Skeletal muscle satellite cell (primary cell): ENCODE results near the gene LRRK2.
"Not testable (repeated sequence)": the region's sequence is repeated elsewhere in the genome, so short reads cannot be mapped to it uniquely, and the experiment has no call there.

Source experiments
- H3K27me3 ChIP-seq: 2 replicates; pipeline ENCODE4 v1.7.0; 2013; ENCODE audit warnings: low read length; ENCODE audit not compliant: control insufficient read depth, insufficient read depth
- H3K36me3 ChIP-seq: 2 replicates; pipeline ENCODE4 v1.7.0; 2013; ENCODE audit warnings: mild to moderate bottlenecking, control low read depth, low read length; ENCODE audit not compliant: insufficient read depth
- H3K4me1 ChIP-seq: 2 replicates; pipeline ENCODE4 v1.7.0; 2013; ENCODE audit warnings: low read length; ENCODE audit not compliant: control insufficient read depth, insufficient read depth
- H3K4me2 ChIP-seq: 2 replicates; pipeline ENCODE4 v1.7.0; 2013; ENCODE audit warnings: mild to moderate bottlenecking, low read length
- H3K4me3 ChIP-seq: 2 replicates; pipeline ENCODE4 v1.7.0; 2013; ENCODE audit warnings: low read length
- H3K9ac ChIP-seq: 2 replicates; pipeline ENCODE4 v1.7.0; 2013; ENCODE audit warnings: mild to moderate bottlenecking, low read depth, low read length, moderate library complexity
- H3K9me3 ChIP-seq: replicated peaks from 2 replicates; pipeline ENCODE4 v1.7.0; 2013; ENCODE audit warnings: mild to moderate bottlenecking, control low read depth, low read length

LRRK2 gene

GRCh38 chr12:40197590-40197989 is 27.2 kb upstream of the LRRK2 start:
- Histone ChIP-seq H3K4me3 (no peak overlapping the region), H3K36me3 (no peaks in the 10 kb centered on the region), H3K4me2 (no peak overlapping the region), H3K4me1 (no peaks in the 10 kb centered on the region), H3K9me3 (no peaks in the 10 kb centered on the region), H3K9ac (no peak overlapping the region), H3K27me3 (no peaks in the 10 kb centered on the region)

GRCh38 chr12:40198601-40199000 is 26.2 kb upstream of the LRRK2 start:
- no peak overlapping the region for H3K4me3 ChIP-seq
- no peaks in the 10 kb centered on the region for H3K27me3 ChIP-seq
- H3K9ac ChIP-seq, result no peak overlapping the region
- no peak overlapping the region for H3K4me2 ChIP-seq
- no peaks in the 10 kb centered on the region for H3K9me3 ChIP-seq
- no peaks in the 10 kb centered on the region for H3K4me1 ChIP-seq
- no peaks in the 10 kb centered on the region for H3K36me3 ChIP-seq

- no peaks in the 10 kb centered on the region for H3K36me3 ChIP-seq
- no peaks in the 10 kb centered on the region for H3K9me3 ChIP-seq
- H3K4me2 ChIP-seq, result no peak overlapping the region
- no peak overlapping the region for H3K9ac ChIP-seq
- no peaks in the 10 kb centered on the region for H3K27me3 ChIP-seq
- no peak overlapping the region for H3K4me3 ChIP-seq
- no peaks in the 10 kb centered on the region for H3K4me1 ChIP-seq
Measured at GRCh38 chr12:40202095-40203059, 22.4 kb upstream of the LRRK2 start.

- Histone ChIP-seq H3K4me3 (no peak overlapping the region), H3K4me2 (no peak overlapping the region), H3K9me3 (no peaks in the 10 kb centered on the region), H3K4me1 (no peaks in the 10 kb centered on the region), H3K9ac (no peak overlapping the region), H3K36me3 (no peaks in the 10 kb centered on the region), H3K27me3 (no peaks in the 10 kb centered on the region)
Measured at GRCh38 chr12:40203060-40203430, 21.8 kb upstream of the LRRK2 start.

GRCh38 chr12:40204337-40204736 is 20.5 kb upstream of the LRRK2 start:
- H3K27me3 ChIP-seq, result no peaks in the 10 kb centered on the region
- no peak overlapping the region for H3K4me2 ChIP-seq
- H3K9me3 ChIP-seq, result no peaks in the 10 kb centered on the region
- no peaks in the 10 kb centered on the region for H3K4me1 ChIP-seq
- no peak overlapping the region for H3K9ac ChIP-seq
- no peaks in the 10 kb centered on the region for H3K36me3 ChIP-seq
- H3K4me3 ChIP-seq, result no peak overlapping the region

- no peaks in the 10 kb centered on the region for H3K9me3 ChIP-seq
- no peak overlapping the region for H3K4me3 ChIP-seq
- H3K4me2 ChIP-seq, result no peak overlapping the region
- no peaks in the 10 kb centered on the region for H3K4me1 ChIP-seq
- no peak overlapping the region for H3K9ac ChIP-seq
- no peaks in the 10 kb centered on the region for H3K36me3 ChIP-seq
- H3K27me3 ChIP-seq, result no peaks in the 10 kb centered on the region
Measured at GRCh38 chr12:40207551-40207950, 17.2 kb upstream of the LRRK2 start.

- Histone ChIP-seq H3K9me3 (no peaks in the 10 kb centered on the region), H3K36me3 (no peaks in the 10 kb centered on the region), H3K4me1 (no peaks in the 10 kb centered on the region), H3K4me2 (no peak overlapping the region), H3K9ac (no peak overlapping the region), H3K27me3 (no peaks in the 10 kb centered on the region), H3K4me3 (no peak overlapping the region)
Measured at GRCh38 chr12:40208707-40209446, 15.9 kb upstream of the LRRK2 start.

- Histone ChIP-seq H3K27me3 (no peaks in the 10 kb centered on the region), H3K9ac (no peak overlapping the region), H3K4me3 (no peak overlapping the region), H3K9me3 (no peaks in the 10 kb centered on the region), H3K4me1 (no peaks in the 10 kb centered on the region), H3K36me3 (no peaks in the 10 kb centered on the region), H3K4me2 (no peak overlapping the region)
Measured at GRCh38 chr12:40209886-40210285, 14.9 kb upstream of the LRRK2 start.

GRCh38 chr12:40211186-40211585 is 13.6 kb upstream of the LRRK2 start:
- H3K27me3 ChIP-seq, H3K4me2 ChIP-seq, H3K36me3 ChIP-seq, H3K4me3 ChIP-seq, H3K9me3 ChIP-seq, H3K4me1 ChIP-seq, H3K9ac ChIP-seq: not testable (repeated sequence)

GRCh38 chr12:40212566-40212965 is 12.2 kb upstream of the LRRK2 start:
- H3K4me1 ChIP-seq, result peaks cover 10% of the 10 kb centered on the region
- no peak overlapping the region for H3K4me3 ChIP-seq
- H3K9me3 ChIP-seq, result no peaks in the 10 kb centered on the region
- no peak overlapping the region for H3K9ac ChIP-seq
- H3K36me3 ChIP-seq, result no peaks in the 10 kb centered on the region
- H3K4me2 ChIP-seq, result no peak overlapping the region
- H3K27me3 ChIP-seq, result no peaks in the 10 kb centered on the region

- Histone ChIP-seq H3K4me2 (no peak overlapping the region), H3K9me3 (no peaks in the 10 kb centered on the region), H3K27me3 (no peaks in the 10 kb centered on the region), H3K4me3 (no peak overlapping the region), H3K36me3 (no peaks in the 10 kb centered on the region), H3K4me1 (peaks cover 10% of the 10 kb centered on the region), H3K9ac (no peak overlapping the region)
Measured at GRCh38 chr12:40215982-40216381, 8.8 kb upstream of the LRRK2 start.
